Bone marrow (tissue), 2 donors: Measurements from ENCODE around the gene FAM32A.
A peak's percentile ranks its signal among the peaks of the same experiment; 100 is the strongest.

Source experiments
- DNase-seq, 2 donors: peaks; one replicate each; lab custom pipeline; 2025; lab: John Stamatoyannopoulos, UW

The FAM32A gene

GRCh38 chr19:16185123-16185767 is at the start of gene FAM32A:
FAM32A (plus strand) TSS chr19:16185410; CDS start chr19:16185443, 33 bp downstream.
- peak; percentile 90 to 99 for DNase-seq

GRCh38 chr19:16135430-16136127 is 49.6 kb upstream of the FAM32A start:
- DNase-seq: no peak

- no peak for DNase-seq
Observed at GRCh38 chr19:16136185-16136999, 48.8 kb upstream of the FAM32A start.

GRCh38 chr19:16139752-16140151 is 45.5 kb upstream of the FAM32A start:
- DNase-seq: peak in 1 of 2 donors; percentile 49

GRCh38 chr19:16141043-16141442 is 44.2 kb upstream of the FAM32A start:
- no peak for DNase-seq

GRCh38 chr19:16142032-16142580 is 43.1 kb upstream of the FAM32A start:
- DNase-seq: no peak

- DNase-seq: peak in 1 of 2 donors; percentile 30
Observed at GRCh38 chr19:16143399-16144215, 41.6 kb upstream of the FAM32A start, which contains the start of gene HSH2D. HSH2D (plus strand) TSS chr19:16143685; CDS start chr19:16148751, 5,066 bp downstream.

GRCh38 chr19:16144216-16144581 is 41.0 kb upstream of the FAM32A start:
- DNase-seq: no peak

- DNase-seq: no peak
Observed at GRCh38 chr19:16146112-16146511, 39.1 kb upstream of the FAM32A start.

GRCh38 chr19:16148443-16149229 is 36.6 kb upstream of the FAM32A start:
- DNase-seq: no peak

GRCh38 chr19:16153582-16154336 is 31.5 kb upstream of the FAM32A start:
- DNase-seq: no peak

- DNase-seq: no peak
Observed at GRCh38 chr19:16154557-16154956, 30.7 kb upstream of the FAM32A start.

- DNase-seq: no peak
Observed at GRCh38 chr19:16155128-16155527, 30.1 kb upstream of the FAM32A start.

GRCh38 chr19:16156904-16157303 is 28.3 kb upstream of the FAM32A start:
- DNase-seq: no peak

- no peak for DNase-seq
Observed at GRCh38 chr19:16157601-16158000, 27.6 kb upstream of the FAM32A start.

- no peak for DNase-seq
Observed at GRCh38 chr19:16159655-16160054, 25.6 kb upstream of the FAM32A start.

GRCh38 chr19:16160445-16160942 is 24.7 kb upstream of the FAM32A start:
- no peak for DNase-seq

GRCh38 chr19:16160943-16161560 is 24.2 kb upstream of the FAM32A start:
- DNase-seq: peak in 1 of 2 donors; percentile 21

GRCh38 chr19:16161840-16162239 is 23.4 kb upstream of the FAM32A start:
- DNase-seq: no peak
